Heart right ventricle (tissue), 16 donors: ENCODE data around the gene ATP2C2. TPM values are rescaled to one million over a fixed set of nuclear protein-coding genes. Genes with fewer than 3 reads are reported as not detected.

Experiments used
- ATAC-seq, 8 donors: fragments of 200-7000 bp; cut with Tn5 transposase; one replicate each; pipeline ENCODE4 v1.9.1; 2020; ENCODE audit warnings: mild to moderate bottlenecking in 8 of 8, moderate library complexity in 8 of 8, moderate number of reproducible peaks in 1 of 8
- DNase-seq, 2 donors: peaks; one replicate each; pipeline ENCODE4 v3.0.0-alpha.2; 2020
- H3K27ac ChIP-seq, 10 donors: fragments of 200-600 bp; sonication (generic) in 2 of 10; one replicate each; pipeline versions ENCODE4 v1.5.0 to v1.8.0; 2020 to 2022; ENCODE audit warnings: mild to moderate bottlenecking in 3 of 10
- H3K27me3 ChIP-seq, 7 donors: fragments of 200-600 bp; one replicate each; pipeline ENCODE4 v1.8.0; 2021 to 2022; ENCODE audit warnings: mild to moderate bottlenecking in 2 of 7
- H3K36me3 ChIP-seq, 9 donors: fragments of 200-600 bp; sonication (generic) in 1 of 9; one replicate each; pipeline versions ENCODE4 v1.5.0 to v1.8.0; 2020 to 2022; ENCODE audit warnings: mild to moderate bottlenecking in 2 of 9
- H3K4me1 ChIP-seq, 9 donors: fragments of 200-600 bp; sonication (generic) in 1 of 9; one replicate each; pipeline versions ENCODE4 v1.5.0 to v1.8.0; 2020 to 2022; ENCODE audit warnings: mild to moderate bottlenecking in 4 of 9
- H3K4me3 ChIP-seq, 10 donors: fragments of 200-600 bp; sonication (generic) in 2 of 10; one replicate each; pipeline versions ENCODE4 v1.5.0 to v1.8.0; 2020 to 2022; ENCODE audit warnings: mild to moderate bottlenecking in 7 of 10, moderate library complexity in 2 of 10
- H3K9me3 ChIP-seq, 11 donors: fragments of 200-600 bp in 10 of 11; sonication (generic) in 2 of 11; one replicate each; pipeline versions ENCODE4 v1.5.0 to v1.8.0; 2013 to 2022; ENCODE audit warnings: mild to moderate bottlenecking in 2 of 11, control low read depth in 1 of 11, moderate library complexity in 1 of 11
- CTCF ChIP-seq, 9 donors: fragments of 200-600 bp; sonication (generic) in 2 of 9; IDR thresholded peaks; one replicate each; pipeline versions ENCODE4 v1.5.0 to v1.8.0; 2021 to 2022; ENCODE audit warnings: antibody characterized with exemption in 9 of 9, mild to moderate bottlenecking in 5 of 9, moderate library complexity in 1 of 9
- WGBS, 2 donors: extraction: QIAGEN DNeasy Blood & Tissue Kit; methylation state at CpG; one replicate each; pipeline ENCODE4 v1.1.7; 2013; ENCODE audit warnings: inconsistent platforms in 1 of 2; 5-methylcytosine and 5-hydroxymethylcytosine counted together
- intact Hi-C, 10 donors: fragments of 100-400 bp; cut with DNase I; formaldehyde crosslinking; loops; one replicate each; pipeline versions ENCODE4 v1.11.1 to v1.14.2; 2022
- polyA plus RNA-seq, 2 donors: library from polyadenylated mRNA; stranded (reverse); fragments of 200-250 nt; gene quantifications; one replicate each; pipeline ENCODE4 v1.2.3, GENCODE V29; 2013
- total RNA-seq, 10 donors: library from RNA; stranded (reverse); fragmentation: NEBNext Ultra II Directional in 3 of 10; extraction: Animal tissue kit (Norgen Biotek cat#: 25700) in 3 of 10; gene quantifications; one replicate each; pipeline versions ENCODE4 v1.2.1 to v1.2.4, GENCODE V29; 2021 to 2023
- donor health status: Arrhythmogenic right ventricular cardiomyopathy.
- donor health status: ischemic (EF 13 %, LVEDD 7.1; RV severe dilation, severe dysfunction).
- donor health status: healthy with polysubstance abuse.
- donor health status: DM: no; HTN: yes; CAD: no.
- donor health status: DM: no; HTN: no; CAD: no.
- donor health status: ischemic (EF 25% LVEDD 6.9; RV normal size, moderate dysfunction).
- donor health status: ischemic (EF 25% LVEDD 5.7; RV mildly dilated, moderate dysfunction).
- donor health status: healthy.
- donor health status: DM: yes; HTN: yes; CAD: no.
- donor health status: Ischemic cardiomyopathy.
- donor health status: ischemic (EF 35%, LVEDD 5.7; RV mildly dilated, moderate dysfunction).
- donor health status: nonischemic (EF 11% LVEDD 7.7; RV severe dilation, severe dysfunction).
- donor health status: DM: yes; HTN: yes; CAD: no.
- donor health status: PGD.
- donor health status: ischemic (EF 29% LVEDD 5.4; RV normal size, mild dysfunction).
- donor health status: nonischemic (EF 23%, LVEDD 6.1; RV moderate dilation, normal function).

ATP2C2 gene
- total and polyA plus RNA-seq, 12 donors = 0.01 TPM; not detected in 11

- no peaks in the 10 kb centered on the region for H3K9me3 ChIP-seq
Measured at GRCh38 chr16:84373907-84374489, 5.7 kb downstream of the ATP2C2 start.

GRCh38 chr16:84378099-84378498 is 9.8 kb downstream of the ATP2C2 start:
- WGBS, 2 donors = 89 to 94% methylated on average over 7 of the region's 7 CpGs
- DNase-seq (no peak), ATAC-seq (no peak)
- Histone ChIP-seq H3K27ac (no peak overlapping the region), H3K9me3 (peaks cover 0 to 4% (median 0%) of the 10 kb centered on the region in 11 donors), H3K4me1 (no peaks in the 10 kb centered on the region), H3K36me3 (no peaks in the 10 kb centered on the region), H3K4me3 (no peak overlapping the region), H3K27me3 (peaks cover 0 to 14% (median 11%) of the 10 kb centered on the region in 7 donors)
- no peak for TF ChIP-seq CTCF (IDR thresholded peaks at IDR 0.05)
- intact Hi-C loops = loop anchor here in 1 of 10 donors (5.0 kb wide), 1 partner anchor 39 kb away; no protein-coding TSS in a partner anchor

More at GRCh38 chr16:84373907-84374489, 5.7 kb downstream of the ATP2C2 start:
- Histone ChIP-seq H3K36me3 (no peaks in the 10 kb centered on the region), H3K27me3 (peaks cover 0 to 52% (median 40%) of the 10 kb centered on the region in 7 donors), H3K4me1 (no peaks in the 10 kb centered on the region), H3K4me3 (no peak overlapping the region), H3K27ac (no peak overlapping the region)
- intact Hi-C loops = no loop called here
- DNase-seq (no peak), ATAC-seq (no peak)
- no peak for TF ChIP-seq CTCF (IDR thresholded peaks at IDR 0.05)
- 60 to 64% methylated on average over 10 of the region's 10 CpGs for WGBS, 2 donors

- peaks cover 0 to 4% (median 0%) of the 10 kb centered on the region in 11 donors for H3K9me3 ChIP-seq
- H3K27ac ChIP-seq = no peak overlapping the region
- no peak for TF ChIP-seq CTCF (IDR thresholded peaks at IDR 0.05)
- ATAC-seq (no peak), DNase-seq (no peak)
- intact Hi-C loops = loop anchor here in 1 of 10 donors (5.0 kb wide), 1 partner anchor 39 kb away; no protein-coding TSS in a partner anchor
- H3K4me1 ChIP-seq = no peaks in the 10 kb centered on the region
- H3K27me3 ChIP-seq = peaks cover 0 to 12% (median 10%) of the 10 kb centered on the region in 7 donors
- no peak overlapping the region for H3K4me3 ChIP-seq
- 78 to 82% methylated on average over 13 of the region's 13 CpGs for WGBS, 2 donors
- no peaks in the 10 kb centered on the region for H3K36me3 ChIP-seq
Measured at GRCh38 chr16:84378567-84378966, 10.2 kb downstream of the ATP2C2 start.

GRCh38 chr16:84379008-84379708 is 10.8 kb downstream of the ATP2C2 start:
- TF ChIP-seq CTCF (IDR thresholded peaks at IDR 0.05) = no peak
- no peak for ATAC-seq
- H3K27ac ChIP-seq = no peak overlapping the region
- intact Hi-C loops = loop anchor here in 1 of 10 donors (5.0 kb wide), 1 partner anchor 38 kb away; no protein-coding TSS in a partner anchor
- 58 to 62% methylated on average over 11 of the region's 11 CpGs for WGBS, 2 donors
- no peaks in the 10 kb centered on the region for H3K36me3 ChIP-seq
- H3K27me3 ChIP-seq = peaks cover 0 to 10% (median 7%) of the 10 kb centered on the region in 7 donors
- DNase-seq = no peak
- no peak overlapping the region for H3K4me3 ChIP-seq
- H3K4me1 ChIP-seq = no peaks in the 10 kb centered on the region
- peaks cover 0 to 9% (median 1%) of the 10 kb centered on the region in 11 donors for H3K9me3 ChIP-seq
